ENCODE measurements around the gene TRIM7. TPM values are rescaled to one million over a fixed set of nuclear protein-coding genes. Genes with fewer than 3 reads are reported as not detected.

TRIM7 gene
- total RNA-seq, 1 experiment from 2014 or later: 28.1 TPM

- H3K4me1 ChIP-seq (ENCODE audit: insufficient read depth, low read length): peaks cover 36% of the 10 kb centered on the region
- H2AFZ ChIP-seq (ENCODE audit: low read length): peak overlapping the region; percentile 91
- H4K20me1 ChIP-seq (ENCODE audit: low read length): peaks cover 52% of the 10 kb centered on the region
- H3K36me3 ChIP-seq (ENCODE audit: low read depth, low read length): peaks cover 28% of the 10 kb centered on the region
- H3K9ac ChIP-seq (ENCODE audit: low read length): peak overlapping the region; percentile 99
- H3K79me2 ChIP-seq (ENCODE audit: low read length): peaks cover 90% of the 10 kb centered on the region
- H3K4me3 ChIP-seq (ENCODE audit: low read length): peak overlapping the region; percentile 98
- peak; percentile 60 for ATAC-seq
- BruUV-seq (replicated peaks): TSS peak; percentile 34
- no peak for TF ChIP-seq EZH2 (IDR thresholded peaks at IDR 0.05; ENCODE audit: low read length, unreplicated experiment)
- TF ChIP-seq EZH2phosphoT487 (IDR thresholded peaks at IDR 0.05; ENCODE audit: borderline replicate concordance, low read length): no peak
- TF ChIP-seq CTCF (conservative IDR thresholded peaks at IDR 0.05; ENCODE audit: low read depth, low read length): no peak
- no peaks in the 10 kb centered on the region for H3K9me3 ChIP-seq (ENCODE audit: low read length)
- H3K27ac ChIP-seq (ENCODE audit: low read length): peak overlapping the region; percentile 90
- ChIA-PET CTCF (interaction anchor here (0.6 kb wide), 1 partner anchor 15 kb away, joined by 3 read pairs; the partner anchor contains the start of gene TRIM52), POLR2A (ENCODE audit: unreplicated experiment) (interaction anchor here (1.0 kb wide), 1 partner anchor 54 kb away, joined by 3 read pairs; no protein-coding TSS in a partner anchor)
- H3K4me2 ChIP-seq (ENCODE audit: low read length): peak overlapping the region; percentile 93
- no peaks in the 10 kb centered on the region for H3K9me2 ChIP-seq (replicated peaks; ENCODE audit: low read length)
- H3K27me3 ChIP-seq (ENCODE audit: low read length): no peaks in the 10 kb centered on the region
- peaks cover 5% of the 10 kb centered on the region for H3F3A ChIP-seq (ENCODE audit: low read length, unreplicated experiment)
- intact Hi-C loops (cut with micrococcal nuclease): loop anchor here (1.0 kb wide), 1 partner anchor 23 kb away; the partner anchor contains the start of gene TRIM41
- peak; percentile 87 for DNase-seq
Observed at GRCh38 chr5:181246276-181247049, 41.5 kb upstream of the TRIM7 start.

GRCh38 chr5:181245427-181246275 is 40.7 kb upstream of the TRIM7 start:
- Histone ChIP-seq H3K9me3 (ENCODE audit: low read length) (no peaks in the 10 kb centered on the region), H3K9ac (ENCODE audit: low read length) (peak overlapping the region; percentile 99), H3K27ac (ENCODE audit: low read length) (peak overlapping the region; percentile 90), H2AFZ (ENCODE audit: low read length) (peak overlapping the region; percentile 91), H3K27me3 (ENCODE audit: low read length) (no peaks in the 10 kb centered on the region), H4K20me1 (ENCODE audit: low read length) (peaks cover 55% of the 10 kb centered on the region), H3K4me1 (ENCODE audit: insufficient read depth, low read length) (peaks cover 42% of the 10 kb centered on the region), H3K4me3 (ENCODE audit: low read length) (peak overlapping the region; percentile 98), H3K4me2 (ENCODE audit: low read length) (peak overlapping the region; percentile 93), H3K79me2 (ENCODE audit: low read length) (peaks cover 90% of the 10 kb centered on the region), H3K36me3 (ENCODE audit: low read depth, low read length) (peaks cover 32% of the 10 kb centered on the region), H3F3A (ENCODE audit: low read length, unreplicated experiment) (peaks cover 5% of the 10 kb centered on the region), H3K9me2 (replicated peaks; ENCODE audit: low read length) (no peaks in the 10 kb centered on the region)
- no peak for ATAC-seq
- DNase-seq: no peak
- intact Hi-C loops (cut with micrococcal nuclease): loop anchor here (1.0 kb wide), 1 partner anchor 22 kb away; the partner anchor contains the start of gene TRIM41
- TF ChIP-seq EZH2phosphoT487 (IDR thresholded peaks at IDR 0.05; ENCODE audit: borderline replicate concordance, low read length) (no peak), CTCF (conservative IDR thresholded peaks at IDR 0.05; ENCODE audit: low read depth, low read length) (no peak), EZH2 (IDR thresholded peaks at IDR 0.05; ENCODE audit: low read length, unreplicated experiment) (no peak)
- no TSS peak for BruUV-seq (replicated peaks)
- ChIA-PET CTCF (no interaction called here), POLR2A (ENCODE audit: unreplicated experiment) (no interaction called here)
